ENCODE results near the gene ZSWIM8.

DNA sequence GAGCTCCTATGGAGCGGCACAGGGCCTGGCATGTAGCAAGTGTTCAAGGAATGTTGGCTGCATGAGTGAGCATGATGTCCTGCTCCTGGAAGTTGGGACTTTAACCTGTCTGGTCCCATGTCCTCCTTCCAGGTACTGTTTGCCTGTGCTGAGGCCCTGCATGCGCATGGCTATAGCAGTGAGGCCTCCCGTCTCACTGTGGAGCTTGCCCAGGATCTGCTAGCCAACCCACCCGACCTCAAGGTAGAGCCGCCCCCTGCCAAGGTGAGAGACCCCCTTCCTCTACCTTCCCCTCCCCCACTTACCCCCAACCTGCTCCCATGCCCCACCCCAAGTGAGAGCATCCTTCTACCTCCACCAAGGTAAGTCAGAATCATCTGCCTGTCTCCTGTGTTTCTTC lies 8.1 kb downstream of the ZSWIM8 start:
- TF ChIP-seq, protein P1, sequence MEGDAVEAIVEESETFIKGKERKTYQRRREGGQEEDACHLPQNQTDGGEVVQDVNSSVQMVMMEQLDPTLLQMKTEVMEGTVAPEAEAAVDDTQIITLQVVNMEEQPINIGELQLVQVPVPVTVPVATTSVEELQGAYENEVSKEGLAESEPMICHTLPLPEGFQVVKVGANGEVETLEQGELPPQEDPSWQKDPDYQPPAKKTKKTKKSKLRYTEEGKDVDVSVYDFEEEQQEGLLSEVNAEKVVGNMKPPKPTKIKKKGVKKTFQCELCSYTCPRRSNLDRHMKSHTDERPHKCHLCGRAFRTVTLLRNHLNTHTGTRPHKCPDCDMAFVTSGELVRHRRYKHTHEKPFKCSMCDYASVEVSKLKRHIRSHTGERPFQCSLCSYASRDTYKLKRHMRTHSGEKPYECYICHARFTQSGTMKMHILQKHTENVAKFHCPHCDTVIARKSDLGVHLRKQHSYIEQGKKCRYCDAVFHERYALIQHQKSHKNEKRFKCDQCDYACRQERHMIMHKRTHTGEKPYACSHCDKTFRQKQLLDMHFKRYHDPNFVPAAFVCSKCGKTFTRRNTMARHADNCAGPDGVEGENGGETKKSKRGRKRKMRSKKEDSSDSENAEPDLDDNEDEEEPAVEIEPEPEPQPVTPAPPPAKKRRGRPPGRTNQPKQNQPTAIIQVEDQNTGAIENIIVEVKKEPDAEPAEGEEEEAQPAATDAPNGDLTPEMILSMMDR (IDR thresholded peaks at IDR 0.05) = no peak
- TF ChIP-seq EZH2 (IDR thresholded peaks at IDR 0.05; ENCODE audit: borderline replicate concordance, insufficient read depth, low read depth, low read length, poor library complexity, severe bottlenecking) = no peak

Data from B cell (primary cell).